ENCODE data around the gene SECTM1.
"Not testable (repeated sequence)": the region's sequence is repeated elsewhere in the genome, so short reads cannot be mapped to it uniquely, and the experiment has no call there.

GRCh38 chr17:82381703-82382009 is 48.1 kb upstream of the SECTM1 start:
- TF ChIP-seq CTCF, POLR2A (IDR thresholded peaks at IDR 0.05): not testable (repeated sequence)

Data from Peyer's patch (tissue), 4 donors.